OCI-M1 (cell line): ENCODE measurements around the gene ATG16L1.

ENCODE experiments used
- DNase-seq: peaks from one replicate; lab custom pipeline; 2025; lab: John Stamatoyannopoulos, UW

The ATG16L1 gene

GRCh38 chr2:233260661-233261060, 9.2 kb downstream of the ATG16L1 start:
- no peak for DNase-seq

DNA sequence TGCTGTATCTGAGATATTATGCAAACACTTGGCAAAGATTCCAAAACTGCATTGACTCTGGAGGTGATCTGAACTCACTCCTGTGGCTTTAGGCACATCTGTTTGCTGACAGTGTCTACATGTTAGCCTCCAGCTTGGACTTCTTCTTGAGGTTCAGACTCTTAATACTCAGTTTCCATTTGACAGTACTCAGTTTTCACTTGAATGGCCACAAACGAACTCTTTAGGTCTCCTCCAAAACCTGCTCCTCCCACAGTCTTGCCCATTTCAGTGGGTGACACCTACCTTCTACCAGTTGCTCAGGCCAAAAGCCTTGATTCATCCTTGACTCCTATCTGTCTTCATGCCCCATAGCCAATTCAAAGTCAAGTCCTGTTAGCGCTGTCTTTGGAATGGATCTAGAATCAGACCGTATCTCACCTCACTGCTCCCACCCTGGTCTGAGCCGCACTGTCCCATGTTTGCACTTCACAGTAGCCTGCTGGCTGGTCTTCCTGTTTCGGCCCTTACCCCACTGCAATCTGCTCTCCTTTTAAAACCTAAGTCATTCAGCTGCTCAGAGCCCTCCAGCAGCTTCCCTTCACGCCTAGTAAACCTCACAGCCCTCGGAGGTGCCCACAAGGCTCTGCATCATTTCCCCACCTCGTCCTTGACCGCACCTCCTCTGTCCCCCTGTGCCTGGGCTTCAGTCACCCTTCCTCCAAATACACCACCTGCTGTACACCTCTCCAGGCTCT, 10.5 kb downstream of the ATG16L1 start:
- no peak for DNase-seq

DNA sequence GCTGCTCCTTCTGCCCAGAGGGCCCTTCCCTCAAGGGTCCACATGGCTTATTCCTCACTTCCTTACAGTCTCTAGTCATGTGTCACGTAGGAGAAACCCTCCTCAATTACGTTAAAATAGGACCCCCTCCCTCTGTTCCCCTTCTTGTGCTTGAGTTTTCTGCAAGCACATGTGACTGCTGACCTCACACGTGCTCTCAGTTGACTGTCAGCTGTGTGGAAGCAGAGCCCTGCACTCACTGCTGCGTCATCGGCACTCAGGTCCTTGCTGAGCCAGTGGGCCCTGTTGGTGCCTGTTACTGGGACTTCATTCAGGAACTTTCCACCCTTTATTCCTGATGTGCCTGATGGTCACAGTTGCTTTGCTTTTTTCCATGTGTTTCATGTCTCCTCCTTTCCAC, 11.1 kb downstream of the ATG16L1 start:
- DNase-seq, result no peak

DNA sequence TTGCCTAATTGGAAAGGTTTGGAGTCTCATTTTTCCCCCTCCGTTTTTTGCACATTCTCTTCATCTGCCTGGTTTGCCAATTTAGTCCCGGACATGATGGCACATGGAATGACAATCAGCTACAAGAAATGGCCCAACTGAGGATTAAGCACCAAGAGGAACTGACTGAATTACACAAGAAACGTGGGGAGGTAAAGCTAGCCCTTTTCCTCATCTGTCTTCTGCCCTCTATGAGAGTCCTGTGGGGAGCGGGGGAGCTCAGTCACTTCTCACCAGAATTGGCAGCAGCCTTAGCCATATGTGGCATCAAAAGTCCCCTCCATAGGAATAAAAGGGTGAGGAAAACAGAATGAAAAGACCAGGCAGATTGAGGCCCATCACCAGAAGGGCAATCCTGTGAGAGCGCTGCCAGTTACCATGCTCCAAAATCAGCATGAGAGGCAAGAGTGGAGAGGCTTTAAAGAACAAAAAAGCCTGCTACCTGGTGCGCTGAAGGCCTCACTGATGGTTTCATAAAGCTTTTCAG, 11.6 kb downstream of the ATG16L1 start:
- no peak for DNase-seq

DNA sequence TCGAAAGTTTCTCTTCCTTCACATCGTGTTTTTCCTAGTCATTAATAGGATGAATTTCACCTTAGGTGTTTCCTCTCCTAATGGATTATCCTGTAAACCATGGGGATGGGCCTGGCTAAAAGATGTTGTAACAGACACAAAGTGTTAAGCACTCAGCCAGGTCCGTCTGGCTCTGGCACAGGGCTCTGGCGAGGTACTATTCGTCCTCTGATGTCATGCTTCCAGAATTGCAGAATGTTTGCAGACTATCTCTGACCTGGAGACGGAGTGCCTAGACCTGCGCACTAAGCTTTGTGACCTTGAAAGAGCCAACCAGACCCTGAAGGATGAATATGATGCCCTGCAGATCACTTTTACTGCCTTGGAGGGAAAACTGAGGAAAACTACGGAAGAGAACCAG, 13.2 kb downstream of the ATG16L1 start:
- DNase-seq, result no peak

DNA sequence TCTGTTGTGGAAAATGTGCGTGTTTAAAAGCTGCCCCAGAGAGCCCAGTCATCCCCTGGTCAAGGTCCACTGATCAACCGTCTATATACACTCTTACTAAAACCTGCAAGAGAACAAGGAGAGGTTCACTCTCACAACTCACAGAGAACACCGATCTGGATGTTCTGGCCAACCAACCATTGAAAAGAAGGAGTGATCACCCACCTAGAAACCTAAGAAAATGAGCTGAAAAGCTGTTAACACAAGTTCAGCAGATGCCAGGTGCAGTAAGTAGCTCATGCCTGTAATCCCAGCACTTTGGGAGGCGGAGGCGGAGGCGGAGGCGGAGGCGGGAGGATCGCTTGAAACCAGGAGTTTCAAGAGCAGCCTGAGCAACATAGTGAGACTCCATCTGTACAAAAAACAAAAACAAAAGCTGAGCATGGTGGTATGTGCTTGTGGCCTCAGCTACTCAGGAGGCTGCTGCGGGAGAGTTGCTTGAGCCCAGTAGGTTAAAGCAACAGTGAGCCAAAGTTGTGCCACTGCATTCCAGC, 14.5 kb downstream of the ATG16L1 start:
- DNase-seq, result no peak

- no peak for DNase-seq
Measured at GRCh38 chr2:233266481-233266880, 15.0 kb downstream of the ATG16L1 start.

- no peak for DNase-seq
Measured at GRCh38 chr2:233267516-233268245, 16.2 kb downstream of the ATG16L1 start.

GRCh38 chr2:233270366-233270765, 18.9 kb downstream of the ATG16L1 start:
- DNase-seq, result no peak

DNA sequence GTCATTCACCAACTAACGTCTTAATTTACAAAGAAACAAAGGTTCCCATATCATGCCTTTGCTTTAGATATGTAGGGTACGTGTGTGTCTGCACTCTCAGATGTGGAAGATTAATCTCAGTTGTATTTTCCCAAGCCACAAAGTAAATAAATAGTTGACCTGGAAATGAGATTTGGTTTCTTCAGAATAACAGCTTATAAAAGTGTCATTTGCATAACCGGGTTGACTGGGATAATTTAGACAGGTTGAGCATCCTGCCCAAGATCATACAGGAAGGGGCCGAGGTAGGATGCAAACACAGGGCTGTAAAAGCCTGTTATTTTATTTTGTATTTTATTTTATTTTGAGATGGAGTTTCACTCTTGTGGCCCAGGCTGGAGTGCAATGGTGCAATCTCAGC, 19.5 kb downstream of the ATG16L1 start:
- DNase-seq, result no peak

DNA sequence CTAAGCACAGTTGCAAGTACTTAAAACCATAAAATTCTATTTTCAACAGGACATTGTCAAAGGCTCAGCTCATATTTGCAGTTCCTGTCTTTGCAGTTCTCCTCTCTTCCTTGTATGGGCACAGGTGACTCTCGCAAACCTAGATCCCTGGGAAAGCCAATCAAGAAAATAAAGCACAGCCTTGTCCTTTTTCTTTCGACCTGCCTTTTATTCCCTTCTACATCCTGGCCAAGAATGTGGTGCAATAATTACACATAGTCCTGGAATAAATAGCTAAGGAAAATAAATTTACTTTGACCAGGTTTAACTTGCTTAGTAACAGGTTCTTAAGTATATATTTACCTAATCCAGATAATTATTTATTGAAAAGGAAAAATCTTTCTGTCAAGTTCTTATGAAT, 20.2 kb downstream of the ATG16L1 start:
- DNase-seq, result no peak

GRCh38 chr2:233273120-233273519, 21.6 kb downstream of the ATG16L1 start:
- DNase-seq, result no peak

- DNase-seq, result no peak
Measured at GRCh38 chr2:233275223-233275622, 23.8 kb downstream of the ATG16L1 start.

DNA sequence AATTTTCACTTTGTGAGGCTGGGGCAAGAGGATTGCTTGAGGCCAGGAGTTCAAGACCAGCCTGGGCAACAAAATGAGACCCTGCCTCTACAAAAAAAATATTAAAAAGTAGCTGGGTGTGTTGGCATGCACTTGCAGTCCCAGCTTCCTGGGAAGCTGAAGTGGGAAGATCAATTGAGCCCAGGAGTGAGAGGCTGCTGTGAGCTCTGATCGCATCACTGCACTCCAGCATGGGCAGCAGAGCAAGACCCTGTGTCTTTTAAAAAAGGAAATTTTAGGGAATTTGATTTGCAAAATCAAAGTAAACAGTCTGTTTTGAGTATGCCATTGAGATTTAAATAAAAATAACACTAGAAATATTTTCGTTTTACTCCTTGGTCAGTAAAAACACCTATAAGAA, 27.4 kb downstream of the ATG16L1 start:
- DNase-seq, result no peak

DNA sequence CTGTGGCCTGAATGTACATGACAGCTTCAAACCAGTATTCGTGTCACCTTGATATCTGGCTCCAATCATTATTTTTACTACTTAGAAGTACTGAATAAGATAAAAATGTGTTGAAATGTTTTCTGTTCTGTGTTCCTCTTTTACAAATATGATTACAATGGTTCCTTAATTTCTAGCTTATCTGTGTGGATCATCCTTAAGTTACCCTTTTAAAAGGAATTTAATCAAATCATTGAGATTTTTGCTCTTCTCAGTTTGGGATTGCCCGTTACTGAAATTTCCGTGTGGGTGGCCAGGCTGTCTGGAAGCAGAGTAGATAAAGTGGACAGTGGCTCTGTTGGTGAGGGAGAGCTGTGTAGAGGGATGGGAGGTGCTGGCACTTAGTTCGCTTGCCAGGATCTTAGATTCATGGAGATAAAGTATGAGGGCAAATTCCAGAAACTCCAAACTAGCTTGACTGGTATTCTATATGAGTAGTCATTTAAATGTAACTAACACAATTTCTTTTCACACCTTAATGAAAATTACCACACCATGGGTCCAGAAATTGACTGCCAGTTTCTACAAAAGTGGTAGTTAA, 28.7 kb downstream of the ATG16L1 start:
- DNase-seq, result no peak

DNA sequence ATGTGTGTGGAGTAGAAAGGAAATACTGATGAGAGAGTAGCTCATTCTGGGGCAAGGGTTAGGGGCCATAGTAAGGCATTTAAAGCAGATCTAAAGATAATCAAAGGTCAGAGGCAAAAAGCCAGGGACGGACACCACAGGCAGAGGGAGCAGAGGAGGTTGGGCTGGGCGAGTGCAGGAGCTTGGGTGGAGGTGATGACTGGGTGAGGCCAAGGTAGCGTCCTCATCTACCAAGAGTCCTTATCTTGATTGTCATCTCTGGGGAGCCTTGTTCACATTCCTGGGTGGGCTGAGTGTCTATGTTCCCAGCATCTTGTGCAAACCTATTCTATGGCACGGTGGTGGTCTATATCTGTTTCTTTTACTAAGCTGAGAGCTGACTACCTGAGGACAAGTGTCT, 30.1 kb downstream of the ATG16L1 start:
- DNase-seq, result no peak

GRCh38 chr2:233281992-233282603, 30.6 kb downstream of the ATG16L1 start:
- no peak for DNase-seq

GRCh38 chr2:233285921-233286320, 34.4 kb downstream of the ATG16L1 start:
- no peak for DNase-seq

DNA sequence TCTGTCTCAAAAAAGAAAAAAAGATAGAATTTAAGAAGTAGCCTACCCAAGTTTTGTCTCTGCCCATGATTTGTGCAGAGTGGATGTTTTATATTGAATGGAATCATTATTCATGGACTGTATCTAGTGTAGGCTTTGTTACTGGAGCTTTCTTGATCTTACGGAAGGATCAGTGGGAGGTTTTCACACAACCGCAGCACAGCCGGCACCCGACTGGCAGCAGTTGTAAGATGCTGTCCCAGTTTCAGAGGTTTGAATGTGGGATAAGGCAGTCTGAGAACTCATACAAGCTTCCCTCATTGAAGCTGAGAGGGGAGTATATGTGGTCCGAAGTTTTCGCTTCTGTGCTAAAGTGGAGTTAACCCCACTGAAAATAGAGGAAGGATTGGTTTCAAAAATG, 36.4 kb downstream of the ATG16L1 start:
- no peak for DNase-seq

DNA sequence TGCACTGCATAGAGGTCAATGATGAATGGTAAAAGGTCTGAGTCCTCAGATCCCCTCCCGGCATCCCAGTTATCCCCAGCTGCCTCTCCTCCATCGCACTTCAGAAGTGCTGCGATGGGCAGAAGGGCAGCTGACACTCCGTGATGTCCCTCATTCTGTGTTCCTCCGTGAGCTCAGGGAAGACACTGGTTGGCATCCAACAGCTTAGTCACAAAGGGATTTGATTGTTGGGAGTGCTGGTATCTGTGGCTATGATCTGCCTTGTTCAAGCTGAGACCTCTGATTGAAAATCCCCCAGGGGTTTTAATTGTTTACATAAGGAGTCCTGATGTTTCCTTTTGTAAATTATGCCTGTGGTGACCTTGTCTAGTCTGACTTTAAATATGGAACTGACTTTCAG, 37.2 kb downstream of the ATG16L1 start:
- no peak for DNase-seq

DNA sequence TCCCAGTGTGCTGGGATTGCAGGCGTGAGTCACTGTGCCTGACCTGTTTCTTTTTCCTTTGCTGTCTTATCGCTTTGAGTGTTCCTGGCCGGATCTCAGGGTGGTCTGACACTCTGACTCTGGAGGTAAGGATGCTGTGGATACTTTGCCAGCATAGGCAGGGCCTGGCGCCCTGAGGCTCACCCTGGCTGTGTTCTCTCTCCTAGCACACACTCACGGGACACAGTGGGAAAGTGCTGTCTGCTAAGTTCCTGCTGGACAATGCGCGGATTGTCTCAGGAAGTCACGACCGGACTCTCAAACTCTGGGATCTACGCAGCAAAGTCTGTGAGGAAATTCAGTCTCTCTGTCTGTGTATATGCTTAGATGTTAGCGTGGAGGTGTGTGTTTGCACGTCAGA, 38.2 kb downstream of the ATG16L1 start:
- DNase-seq, result no peak

DNA sequence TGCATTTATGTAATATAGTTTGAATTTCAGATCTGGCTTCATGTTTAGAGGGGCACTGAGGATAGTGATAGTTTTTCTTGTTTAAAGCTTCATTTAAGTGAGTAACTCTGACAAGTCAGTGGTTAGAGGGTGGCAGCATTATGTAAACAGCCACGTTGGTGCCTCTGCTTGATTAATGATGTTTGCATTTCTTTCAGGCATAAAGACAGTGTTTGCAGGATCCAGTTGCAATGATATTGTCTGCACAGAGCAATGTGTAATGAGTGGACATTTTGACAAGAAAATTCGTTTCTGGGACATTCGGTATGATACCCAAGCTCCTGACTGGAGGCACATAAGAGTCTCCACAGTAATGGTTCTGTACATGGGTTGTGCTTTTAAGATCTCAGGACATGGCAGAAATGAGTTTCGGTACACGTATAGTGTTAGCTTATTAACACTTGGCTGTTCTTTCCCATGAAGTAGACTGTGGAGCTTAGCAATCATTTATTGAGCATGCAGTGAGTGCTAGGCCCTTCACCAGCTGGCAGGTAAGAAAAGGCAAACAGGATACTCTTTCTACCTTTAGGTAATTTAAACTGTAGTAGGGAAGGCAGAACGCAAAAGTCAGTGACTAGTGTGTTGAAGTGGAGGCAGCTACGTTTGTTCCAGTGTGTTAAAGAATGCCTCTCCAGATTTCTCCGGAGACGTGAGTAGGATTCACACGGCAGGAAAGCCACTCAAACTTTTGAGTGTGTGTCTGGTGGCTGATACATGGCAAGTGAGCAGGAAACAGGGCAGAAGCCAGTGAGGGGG, 38.8 kb downstream of the ATG16L1 start:
- DNase-seq, result no peak
